Thoracic aorta (tissue), 2 donors: ENCODE measurements around the gene METAP1. TPM values are rescaled to one million over a fixed set of nuclear protein-coding genes. Genes with fewer than 3 reads are reported as not detected.

Experiments used
- ATAC-seq: fragments of 150-250 bp; one replicate; pipeline ENCODE4 v1.8.0; 2017; ENCODE audit warnings: low read depth; ENCODE audit not compliant: insufficient number of reproducible peaks, low FRiP score
- DNase-seq: peaks from one replicate; pipeline ENCODE4 v3.0.0-alpha.2; 2020; ENCODE audit warnings: low spot score
- H3K27ac ChIP-seq, 2 donors: fragments of 200-600 bp; sonication (generic); 1 replicate in 1 of 2; 2 replicates in 1 of 2; pipeline ENCODE4 v1.5.1; 2016; ENCODE audit warnings: mild to moderate bottlenecking in 2 of 2, moderate library complexity in 2 of 2
- H3K27me3 ChIP-seq: fragments of 200-600 bp; sonication (generic); replicated peaks from 2 replicates; pipeline ENCODE4 v1.6.0; 2016; ENCODE audit warnings: mild to moderate bottlenecking; ENCODE audit not compliant: insufficient read depth
- H3K36me3 ChIP-seq: fragments of 200-600 bp; sonication (generic); one replicate; pipeline ENCODE4 v1.5.1; 2016
- H3K4me1 ChIP-seq, 2 donors: fragments of 200-600 bp; sonication (generic); 1 replicate in 1 of 2; 2 replicates in 1 of 2; pipeline versions ENCODE4 v1.5.1 to v1.6.0; 2016; ENCODE audit warnings: low read depth in 2 of 2, mild to moderate bottlenecking in 1 of 2; ENCODE audit not compliant: control insufficient read depth in 1 of 2
- H3K4me3 ChIP-seq: fragments of 200-600 bp; sonication (generic); 2 replicates; pipeline ENCODE4 v1.5.1; 2016; ENCODE audit warnings: mild to moderate bottlenecking
- H3K9me3 ChIP-seq: fragments of 200-600 bp; sonication (generic); 2 replicates; pipeline ENCODE4 v1.5.1; 2016
- total RNA-seq, 2 donors: library from RNA; depleted of rRNA; stranded (reverse); fragments of >200 nt; gene quantifications; one replicate each; pipeline versions ENCODE4 v1.1.0 to v1.2.3, GENCODE V29; 2016
- TF ChIP-seq, protein P1 (sequence below): fragments of 200-600 bp; sonication (generic); IDR thresholded peaks from one replicate; pipeline ENCODE4 v1.5.1; 2019; ENCODE audit warnings: antibody characterized with exemption

Gene METAP1
- total RNA-seq, 2 donors from 2014 or later: 39.7 to 54.9 TPM

- no peak overlapping the region for H3K4me3 ChIP-seq
- H3K27ac ChIP-seq: no peak overlapping the region
- no peaks in the 10 kb centered on the region for H3K9me3 ChIP-seq
- ATAC-seq (peak; percentile 11), DNase-seq (no peak)
- peaks cover 16% of the 10 kb centered on the region for H3K36me3 ChIP-seq
- H3K4me1 ChIP-seq: peaks cover 0 to 3% of the 10 kb centered on the region in 2 donors
- TF ChIP-seq, protein P1, sequence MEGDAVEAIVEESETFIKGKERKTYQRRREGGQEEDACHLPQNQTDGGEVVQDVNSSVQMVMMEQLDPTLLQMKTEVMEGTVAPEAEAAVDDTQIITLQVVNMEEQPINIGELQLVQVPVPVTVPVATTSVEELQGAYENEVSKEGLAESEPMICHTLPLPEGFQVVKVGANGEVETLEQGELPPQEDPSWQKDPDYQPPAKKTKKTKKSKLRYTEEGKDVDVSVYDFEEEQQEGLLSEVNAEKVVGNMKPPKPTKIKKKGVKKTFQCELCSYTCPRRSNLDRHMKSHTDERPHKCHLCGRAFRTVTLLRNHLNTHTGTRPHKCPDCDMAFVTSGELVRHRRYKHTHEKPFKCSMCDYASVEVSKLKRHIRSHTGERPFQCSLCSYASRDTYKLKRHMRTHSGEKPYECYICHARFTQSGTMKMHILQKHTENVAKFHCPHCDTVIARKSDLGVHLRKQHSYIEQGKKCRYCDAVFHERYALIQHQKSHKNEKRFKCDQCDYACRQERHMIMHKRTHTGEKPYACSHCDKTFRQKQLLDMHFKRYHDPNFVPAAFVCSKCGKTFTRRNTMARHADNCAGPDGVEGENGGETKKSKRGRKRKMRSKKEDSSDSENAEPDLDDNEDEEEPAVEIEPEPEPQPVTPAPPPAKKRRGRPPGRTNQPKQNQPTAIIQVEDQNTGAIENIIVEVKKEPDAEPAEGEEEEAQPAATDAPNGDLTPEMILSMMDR: no peak
- no peaks in the 10 kb centered on the region for H3K27me3 ChIP-seq
Measured at GRCh38 chr4:99067617-99068016, 72.1 kb downstream of the METAP1 start.

GRCh38 chr4:99071159-99071558 is 75.6 kb downstream of the METAP1 start:
- H3K9me3 ChIP-seq: no peaks in the 10 kb centered on the region
- no peak overlapping the region for H3K4me3 ChIP-seq
- H3K36me3 ChIP-seq: peaks cover 35% of the 10 kb centered on the region
- H3K4me1 ChIP-seq: peaks cover 0 to 3% of the 10 kb centered on the region in 2 donors
- ATAC-seq (no peak), DNase-seq (no peak)
- no peaks in the 10 kb centered on the region for H3K27me3 ChIP-seq
- peak overlapping the region in 1 of 2 donors; percentile 12 for H3K27ac ChIP-seq
- TF ChIP-seq, protein P1: no peak

GRCh38 chr4:99074816-99075215 is 79.3 kb downstream of the METAP1 start:
- no peak for ATAC-seq
- TF ChIP-seq, protein P1: no peak
- Histone ChIP-seq H3K27me3 (no peaks in the 10 kb centered on the region), H3K36me3 (peaks cover 41% of the 10 kb centered on the region), H3K27ac (no peak overlapping the region), H3K4me1 (peaks cover 0 to 12% of the 10 kb centered on the region in 2 donors), H3K9me3 (no peaks in the 10 kb centered on the region), H3K4me3 (no peak overlapping the region)
- no peak for DNase-seq

DNA sequence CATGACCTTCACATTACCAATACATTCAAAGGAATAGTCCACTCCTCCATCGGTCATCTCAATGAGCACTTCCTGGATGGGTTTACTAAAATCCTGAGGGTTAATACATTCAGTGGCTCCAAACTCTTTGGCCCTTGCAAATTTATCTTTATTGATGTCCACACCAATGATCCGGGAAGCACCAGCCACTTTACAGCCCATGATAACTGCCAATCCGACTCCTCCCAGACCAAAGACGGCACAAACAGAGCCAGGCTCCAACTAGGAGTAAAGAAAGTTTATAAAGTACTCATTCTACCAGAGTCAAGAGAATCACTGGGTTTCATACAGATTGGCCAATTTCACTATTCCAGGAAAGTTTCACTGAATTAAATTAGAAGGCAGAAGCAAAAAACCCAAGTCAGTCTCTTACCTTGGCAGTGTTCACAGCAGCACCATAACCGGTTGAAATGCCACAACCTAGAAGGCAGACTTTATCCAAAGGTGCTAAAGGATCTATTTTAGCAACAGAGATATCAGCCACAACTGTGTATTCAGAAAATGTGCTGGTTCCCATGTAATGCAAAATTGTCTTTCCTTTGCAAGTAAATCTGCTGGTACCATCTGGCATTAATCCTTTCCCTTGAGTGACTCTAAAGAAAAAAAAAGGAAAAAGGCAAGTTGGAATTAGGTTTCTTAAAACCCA is 80.9 kb downstream of the METAP1 start:
- Histone ChIP-seq H3K4me1 (peaks cover 3 to 12% of the 10 kb centered on the region in 2 donors), H3K9me3 (no peaks in the 10 kb centered on the region), H3K4me3 (no peak overlapping the region), H3K27ac (no peak overlapping the region), H3K27me3 (no peaks in the 10 kb centered on the region), H3K36me3 (peaks cover 51% of the 10 kb centered on the region)
- ATAC-seq: no peak
- TF ChIP-seq, protein P1: no peak
- DNase-seq: no peak

- Histone ChIP-seq H3K4me1 (peaks cover 4 to 13% of the 10 kb centered on the region in 2 donors), H3K27ac (no peak overlapping the region), H3K9me3 (no peaks in the 10 kb centered on the region), H3K27me3 (no peaks in the 10 kb centered on the region), H3K4me3 (no peak overlapping the region), H3K36me3 (peaks cover 45% of the 10 kb centered on the region)
- ATAC-seq (no peak), DNase-seq (no peak)
- TF ChIP-seq, protein P1: no peak
Measured at GRCh38 chr4:99077177-99077576, 81.7 kb downstream of the METAP1 start.
